ENCODE measurements around the gene TRIM26. TPM values are rescaled to one million over a fixed set of nuclear protein-coding genes. Genes with fewer than 3 reads are reported as not detected.

Gene TRIM26
- total and polyA plus RNA-seq, 2 of the 8 experiments (the other 6 are each of a cell fraction or from before 2014, with no cell fraction given): 21.5 to 32.3 TPM

DNA sequence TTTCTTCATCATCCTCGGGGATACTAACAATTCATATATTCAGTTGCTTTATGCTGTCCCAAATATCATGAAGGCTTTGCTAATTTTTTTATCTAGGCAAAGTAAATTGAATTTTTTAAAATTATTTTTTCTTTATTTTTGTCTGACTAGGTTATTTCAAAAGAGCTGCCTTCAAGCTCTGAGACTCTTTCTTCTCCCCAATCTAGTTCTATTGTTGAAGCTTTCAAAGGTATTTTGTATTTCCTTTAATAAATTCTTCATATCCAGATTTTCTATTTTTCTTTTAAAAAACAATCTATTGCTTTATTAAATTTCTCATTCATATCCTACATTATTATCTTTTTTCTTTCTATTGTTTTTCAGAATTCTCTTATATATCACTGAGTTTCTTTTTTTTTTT lies 33.1 kb downstream of the TRIM26 start:
- Histone ChIP-seq H3K79me2 (ENCODE audit: control insufficient read depth in 1 of 2, insufficient read depth in 2 of 2, low read length in 2 of 2) (no peaks in the 10 kb centered on the region), H3K23me2 (ENCODE audit: low read depth, low read length) (no peaks in the 10 kb centered on the region), H3K27ac (ENCODE audit: low read depth, low read length) (no peak overlapping the region), H4K91ac (replicated peaks; ENCODE audit: insufficient read length, low read length) (no peak overlapping the region), H3K4ac (replicated peaks; ENCODE audit: insufficient read length, low read depth, low read length) (no peak overlapping the region), H3K4me3 (ENCODE audit: extremely low read depth in 1 of 4, insufficient read depth in 2 of 4, low read depth in 3 of 4, low read length in 4 of 4) (no peak overlapping the region), H3K4me1 (replicated peaks in 1 of 4; ENCODE audit: control insufficient read depth in 3 of 4, insufficient read depth in 4 of 4, low read length in 3 of 4) (no peaks in the 10 kb centered on the region), H2BK15ac (ENCODE audit: low read length) (no peak overlapping the region), H3K79me1 (ENCODE audit: low read depth, low read length) (no peaks in the 10 kb centered on the region), H4K8ac (ENCODE audit: extremely low read depth, insufficient read depth, low read length) (no peak overlapping the region), H3K56ac (replicated peaks; ENCODE audit: insufficient read length, low read depth, low read length) (no peak overlapping the region), H4K5ac (ENCODE audit: insufficient read length, low read depth, low read length) (no peak overlapping the region), H3K18ac (ENCODE audit: extremely low read depth, low read length) (no peak overlapping the region), H3K9me3 (ENCODE audit: insufficient read depth in 2 of 2, low read depth in 1 of 2, low read length in 1 of 2) (0 out of 4 replicates have a peak, but pooled peaks cover 0 to 3% of the 10 kb centered on the region in 2 experiments), H3K14ac (ENCODE audit: insufficient read length) (no peak overlapping the region), H3K4me2 (ENCODE audit: insufficient read depth in 1 of 2, low read depth in 2 of 2, low read length in 2 of 2) (no peak overlapping the region), H2BK120ac (replicated peaks; ENCODE audit: low read depth, low read length) (no peak overlapping the region), H3K23ac (ENCODE audit: insufficient read length) (no peak overlapping the region), H2BK5ac (ENCODE audit: low read depth, low read length) (no peak overlapping the region), H4K20me1 (replicated peaks in 1 of 2; ENCODE audit: control insufficient read depth in 1 of 2, insufficient read depth in 2 of 2, low read length in 2 of 2) (no peaks in the 10 kb centered on the region), H2AFZ (ENCODE audit: low read length) (no peak overlapping the region), H2AK5ac (ENCODE audit: low read depth, low read length) (no peak overlapping the region), H3K36me3 (ENCODE audit: control insufficient read depth in 2 of 4, insufficient read depth in 4 of 4, low read length in 3 of 4) (peaks cover 0 to 3% (median 0%) of the 10 kb centered on the region in 4 experiments; a peak in 1 of 8 replicates), H3K27me3 (replicated peaks in 1 of 4; ENCODE audit: control insufficient read depth in 3 of 4, extremely low read depth in 1 of 4, insufficient read depth in 3 of 4, low read length in 3 of 4) (no peaks in the 10 kb centered on the region; a peak in 1 of 7 replicates), H2BK12ac (ENCODE audit: low read depth, low read length) (no peak overlapping the region), H3K9ac (replicated peaks in 1 of 4; ENCODE audit: extremely low read depth in 1 of 4, low read depth in 3 of 4, low read length in 3 of 4) (no peak overlapping the region), H2BK20ac (ENCODE audit: low read length) (no peak overlapping the region)
- CTCF ChIA-PET (ENCODE audit: partially characterized antibody): no interaction called here
- POLR2A ChIA-PET (ENCODE audit: partially characterized antibody): no interaction called here
- FAIRE-seq (no peak), DNase-seq (ENCODE audit: low read depth in 1 of 2, low spot score in 2 of 2) (no peak)
- 85% methylated on average over 1 of the region's 1 CpG; no CpG with 5 or more reads in 1 of the 2 experiments for WGBS, 2 experiments (ENCODE audit: extremely low coverage in 1 of 2, insufficient coverage in 1 of 2, insufficient read length in 1 of 2, insufficient replicate concordance in 2 of 2, low coverage in 1 of 2, low lambda C conversion rate in 2 of 2, missing lambda C conversion rate in 1 of 2)
- TF ChIP-seq POU5F1 (IDR thresholded peaks at IDR 0.05; ENCODE audit: low read depth, low read length): no peak
- no peak for TF ChIP-seq ASH2L (IDR thresholded peaks at IDR 0.05; ENCODE audit: low read length)
- no peak for TF ChIP-seq HDAC2 (IDR thresholded peaks at IDR 0.05; ENCODE audit: borderline replicate concordance in 1 of 2, low read depth in 2 of 2, low read length in 2 of 2)
- no peak for TF ChIP-seq POLR2A (IDR thresholded peaks at IDR 0.05; ENCODE audit: control extremely low read depth in 1 of 2, low read depth in 2 of 2, low read length in 2 of 2)
- TF ChIP-seq SIX5 (IDR thresholded peaks at IDR 0.05; ENCODE audit: low read depth, low read length): no peak
- TF ChIP-seq RAD21 (IDR thresholded peaks at IDR 0.05 in 1 of 2, conservative IDR thresholded peaks at IDR 0.05 in 1 of 2; ENCODE audit: low read depth in 2 of 2, low read length in 2 of 2): no peak
- no peak for TF ChIP-seq SUZ12 (IDR thresholded peaks at IDR 0.05; ENCODE audit: low read length)
- TF ChIP-seq SIRT6 (IDR thresholded peaks at IDR 0.05; ENCODE audit: low read length): no peak
- TF ChIP-seq EZH2 (IDR thresholded peaks at IDR 0.05; ENCODE audit: low read depth, low read length, severe bottlenecking): no peak
- no peak for TF ChIP-seq EP300 (IDR thresholded peaks at IDR 0.05; ENCODE audit: borderline replicate concordance in 1 of 2, low read depth in 2 of 2, low read length in 2 of 2)
- TF ChIP-seq SP2 (IDR thresholded peaks at IDR 0.05; ENCODE audit: low read length): no peak
- no peak for TF ChIP-seq CHD2 (IDR thresholded peaks at IDR 0.05; ENCODE audit: low read length)
- TF ChIP-seq, protein P1, sequence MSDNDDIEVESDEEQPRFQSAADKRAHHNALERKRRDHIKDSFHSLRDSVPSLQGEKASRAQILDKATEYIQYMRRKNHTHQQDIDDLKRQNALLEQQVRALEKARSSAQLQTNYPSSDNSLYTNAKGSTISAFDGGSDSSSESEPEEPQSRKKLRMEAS (IDR thresholded peaks at IDR 0.05): no peak
- TF ChIP-seq, protein P2, sequence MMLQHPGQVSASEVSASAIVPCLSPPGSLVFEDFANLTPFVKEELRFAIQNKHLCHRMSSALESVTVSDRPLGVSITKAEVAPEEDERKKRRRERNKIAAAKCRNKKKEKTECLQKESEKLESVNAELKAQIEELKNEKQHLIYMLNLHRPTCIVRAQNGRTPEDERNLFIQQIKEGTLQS (IDR thresholded peaks at IDR 0.05; ENCODE audit: insufficient read depth, low read depth, low read length): no peak
